ENCODE results near the gene PLEK2. TPM values are rescaled to one million over a fixed set of nuclear protein-coding genes. Genes with fewer than 3 reads are reported as not detected.

The PLEK2 gene
- total and polyA plus RNA-seq, 2 donors (not counting 3 experiments of a cell fraction or from before 2014, with no cell fraction given), result 1.4 to 3.8 TPM

- intact Hi-C loops (cut with micrococcal nuclease), result no loop called here
- H3K27ac ChIP-seq (ENCODE audit: insufficient read depth, low read depth, low read length), result no peak overlapping the region
- H3K36me3 ChIP-seq (ENCODE audit: control insufficient read depth in 2 of 2, extremely low read depth in 1 of 2, insufficient read depth in 2 of 2, low read length in 2 of 2), result no peaks in the 10 kb centered on the region
- no peaks in the 10 kb centered on the region for H4K20me1 ChIP-seq (replicated peaks; ENCODE audit: control insufficient read depth, extremely low read depth, insufficient read depth, low read length)
- ChIA-PET CTCF (interaction anchor here (0.7 to 3.5 kb wide), 4 partner anchors 8 to 286 kb away, joined by 3 to 10 read pairs (median 4); no protein-coding TSS in a partner anchor), POLR2A (no interaction called here)
- BruUV-seq (replicated peaks), result no TSS peak
- DNase-seq (ENCODE audit: low read depth, low spot score) (peak; percentile 29), FAIRE-seq (peak; percentile 68)
- no peak overlapping the region for H3K4me3 ChIP-seq (replicated peaks in 1 of 3; ENCODE audit: insufficient read depth in 1 of 3, low read depth in 1 of 3, low read length in 3 of 3)
- H3K9me3 ChIP-seq (replicated peaks; ENCODE audit: control insufficient read depth, insufficient read depth, low read length), result no peaks in the 10 kb centered on the region
- H3K9me1 ChIP-seq (replicated peaks; ENCODE audit: control insufficient read depth, extremely low read depth, insufficient read depth, low read length), result no peaks in the 10 kb centered on the region
- H3K9ac ChIP-seq (replicated peaks; ENCODE audit: extremely low read depth, insufficient read depth, low read length), result no peak overlapping the region
- H2AFZ ChIP-seq (ENCODE audit: low read depth, low read length), result no peak overlapping the region
- TF ChIP-seq, protein P1, sequence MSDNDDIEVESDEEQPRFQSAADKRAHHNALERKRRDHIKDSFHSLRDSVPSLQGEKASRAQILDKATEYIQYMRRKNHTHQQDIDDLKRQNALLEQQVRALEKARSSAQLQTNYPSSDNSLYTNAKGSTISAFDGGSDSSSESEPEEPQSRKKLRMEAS (IDR thresholded peaks at IDR 0.05; ENCODE audit: insufficient read depth, insufficient read length), result no peak
- no peak for TF ChIP-seq CTCF (IDR thresholded peaks at IDR 0.05; ENCODE audit: extremely low read depth in 1 of 2, insufficient read depth in 1 of 2, low read depth in 1 of 2, low read length in 2 of 2)
- TF ChIP-seq FOS (IDR thresholded peaks at IDR 0.05; ENCODE audit: borderline replicate concordance, insufficient read depth, low read length), result peak; percentile 76
- no peak for TF ChIP-seq MYC (IDR thresholded peaks at IDR 0.05; ENCODE audit: low read depth, low read length)
- no peak for TF ChIP-seq POLR2A (IDR thresholded peaks at IDR 0.05; ENCODE audit: low read depth, low read length)
- TF ChIP-seq JUN (IDR thresholded peaks at IDR 0.05; ENCODE audit: borderline replicate concordance, insufficient read depth, insufficient read length, low read depth), result no peak
- TF ChIP-seq POLR2AphosphoS5 (IDR thresholded peaks at IDR 0.05; ENCODE audit: insufficient read depth, low read depth, low read length), result no peak
- TF ChIP-seq GATA2 (IDR thresholded peaks at IDR 0.05; ENCODE audit: insufficient read depth, insufficient read length, low read depth, low read length), result peak; percentile 92
- H3K4me1 ChIP-seq (ENCODE audit: control insufficient read depth, extremely low read depth, insufficient read depth, low read length), result peaks cover 24% of the 10 kb centered on the region
- H3K27me3 ChIP-seq (ENCODE audit: control insufficient read depth in 2 of 2, insufficient read depth in 2 of 2, low read length in 2 of 2), result no peaks in the 10 kb centered on the region
- dilution Hi-C loops (cut with MboI; ENCODE audit: extremely low pct_ligation_motif_present, low sequenced_read_pairs), result no loop called here
- H3K4me2 ChIP-seq (ENCODE audit: insufficient read depth, low read length), result no peak overlapping the region
- no peaks in the 10 kb centered on the region for H3K79me2 ChIP-seq (ENCODE audit: control insufficient read depth, insufficient read depth, low read length)
These were observed 6.6 kb upstream of the PLEK2 start for GRCh38 chr14:67418401-67419191.
